Stimulated activated CD4-positive, alpha-beta T cell treated with anti-CD3 and anti-CD28 coated beads, Interleukin-15, amount 100 ng/mL, for 48 hours (primary cell): Measurements from ENCODE around the gene GSTP1.

Experiments
- DNase-seq, 2 donors: peaks; one replicate each; pipeline ENCODE4 v3.0.0-alpha.2; 2020; ENCODE audit warnings: low read depth in 2 of 2

The GSTP1 gene

GRCh38 chr11:67630228-67630942 is 46.8 kb downstream of the GSTP1 start:
- peak; percentile 95 to 96 for DNase-seq

GRCh38 chr11:67630943-67631331 is 47.3 kb downstream of the GSTP1 start:
- DNase-seq = no peak

DNA sequence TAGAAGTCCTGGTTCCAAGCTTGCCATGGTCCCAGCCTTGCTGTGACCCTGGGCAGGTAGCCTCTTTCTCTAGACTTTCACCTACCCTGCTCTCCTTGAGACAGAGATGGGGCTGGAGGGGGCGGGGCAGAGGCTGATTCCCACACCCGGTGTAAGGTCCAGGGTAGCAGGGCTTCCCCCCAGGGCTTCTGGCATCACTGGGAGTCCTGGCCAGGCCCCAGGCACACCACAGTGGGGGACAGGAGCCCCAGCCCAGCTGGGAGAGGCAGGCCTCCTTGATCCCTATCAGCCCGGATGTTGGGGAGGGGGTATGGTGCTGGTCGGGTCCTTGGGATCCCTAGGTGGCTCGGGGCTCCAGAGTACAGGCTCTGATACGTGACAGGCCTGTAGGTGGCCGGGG is 47.8 kb downstream of the GSTP1 start:
- DNase-seq = no peak

GRCh38 chr11:67631853-67632174 is 48.2 kb downstream of the GSTP1 start:
- DNase-seq = no peak

DNA sequence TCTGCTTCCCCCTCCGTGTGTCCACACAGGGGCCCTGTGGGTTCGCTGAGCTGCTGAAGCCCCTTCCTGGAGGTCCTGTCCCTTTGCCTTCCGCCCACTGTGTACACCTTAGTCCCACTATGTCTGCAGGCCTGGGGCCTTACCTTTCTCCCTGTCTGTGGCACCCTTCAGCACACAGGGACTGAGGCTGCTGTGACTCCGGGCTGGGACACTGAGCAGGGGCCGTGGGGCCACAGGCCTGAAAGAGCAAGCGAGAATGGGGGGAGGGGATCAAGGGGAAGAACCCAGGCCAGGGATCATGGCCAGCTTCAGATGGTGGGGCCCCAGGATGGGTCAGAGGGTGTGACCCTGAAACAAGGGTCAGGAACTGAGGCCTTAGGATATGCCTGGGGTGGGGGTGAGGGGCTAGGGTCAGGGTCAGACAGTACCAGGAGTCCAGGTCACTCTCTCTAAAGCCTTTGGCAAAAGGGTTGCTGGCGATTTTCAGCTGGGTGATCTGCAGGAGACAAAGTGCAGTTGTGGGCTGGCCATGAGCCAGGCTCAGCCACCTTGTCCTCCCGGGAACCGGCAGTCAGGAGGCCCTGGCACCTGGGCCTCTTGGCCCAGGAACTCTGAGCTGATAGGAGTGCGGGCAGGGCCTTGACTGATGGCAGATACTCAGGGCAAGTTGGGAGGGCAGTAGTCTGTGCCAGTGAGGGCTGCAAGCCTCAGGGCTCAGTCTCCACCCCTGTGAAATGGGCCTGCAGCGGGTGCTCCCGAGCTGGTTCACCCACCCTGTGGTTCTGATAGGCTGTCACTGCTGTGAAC is 48.8 kb downstream of the GSTP1 start:
- no peak for DNase-seq

DNA sequence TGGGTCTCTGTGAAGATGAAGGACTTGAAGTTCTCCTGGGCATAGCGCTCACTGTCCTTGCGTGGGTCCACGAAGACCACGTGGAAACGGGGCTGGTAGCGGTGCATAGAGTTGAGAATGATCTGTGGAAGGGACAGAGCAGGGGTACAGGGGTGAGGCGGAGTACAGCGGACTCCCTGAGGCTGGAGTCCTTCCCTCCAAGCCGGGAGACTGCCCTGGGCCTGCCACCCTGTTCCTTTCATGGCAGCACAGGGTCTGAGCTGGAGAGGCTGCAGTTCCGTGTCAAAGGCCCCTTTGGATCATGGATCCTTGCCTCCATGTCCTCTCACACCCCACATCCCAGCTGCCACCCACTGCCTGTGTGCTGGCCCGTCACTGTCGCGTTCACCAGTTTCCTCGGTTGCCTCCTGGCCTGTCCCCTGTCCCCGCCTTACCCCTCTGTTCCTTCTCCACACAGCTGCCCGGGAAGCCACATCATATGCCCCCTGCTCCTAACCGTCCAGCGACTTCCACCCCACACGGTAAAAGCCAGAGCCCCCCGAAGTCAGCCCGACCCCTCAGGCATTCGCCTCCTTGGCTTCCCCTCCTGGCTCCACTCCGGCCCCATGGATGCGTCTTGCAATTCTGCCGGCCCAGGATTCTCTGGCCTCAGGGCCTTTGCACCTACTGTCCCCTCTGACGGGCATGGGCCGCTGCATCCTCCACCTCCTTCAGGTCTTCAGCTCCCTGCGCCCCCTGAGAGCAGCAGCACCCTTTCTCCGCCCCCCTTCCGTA is 49.6 kb downstream of the GSTP1 start:
- no peak for DNase-seq

DNA sequence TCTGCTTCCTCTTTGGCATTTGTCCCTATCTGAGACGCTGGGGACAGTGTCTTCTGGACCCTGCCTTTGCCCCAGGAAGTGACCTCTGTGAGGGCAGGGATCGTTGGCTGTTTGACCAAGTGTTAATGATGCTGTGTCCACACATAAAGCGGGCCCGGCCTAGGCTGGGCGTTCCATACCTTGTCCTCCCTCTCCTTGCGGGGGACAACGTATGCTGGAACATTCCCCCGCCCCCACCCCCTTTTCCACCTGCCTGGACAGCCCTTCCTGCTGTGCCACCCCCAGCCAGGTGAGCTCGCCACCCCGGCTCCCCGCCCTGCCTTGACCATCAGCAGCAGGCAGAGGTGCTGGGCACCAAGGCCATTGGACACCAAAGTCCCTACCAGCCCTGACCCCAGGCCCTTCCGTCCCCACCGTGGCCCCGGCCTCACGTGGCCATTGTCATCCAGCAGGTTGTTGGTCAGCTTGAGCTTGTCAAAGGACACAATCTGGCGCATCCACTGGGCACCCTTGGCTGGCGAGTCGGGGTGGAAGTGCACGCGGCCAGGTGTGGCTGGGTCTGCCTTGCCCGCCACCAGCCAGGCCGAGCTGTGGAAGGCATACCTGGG is 50.2 kb downstream of the GSTP1 start:
- DNase-seq = no peak

DNA sequence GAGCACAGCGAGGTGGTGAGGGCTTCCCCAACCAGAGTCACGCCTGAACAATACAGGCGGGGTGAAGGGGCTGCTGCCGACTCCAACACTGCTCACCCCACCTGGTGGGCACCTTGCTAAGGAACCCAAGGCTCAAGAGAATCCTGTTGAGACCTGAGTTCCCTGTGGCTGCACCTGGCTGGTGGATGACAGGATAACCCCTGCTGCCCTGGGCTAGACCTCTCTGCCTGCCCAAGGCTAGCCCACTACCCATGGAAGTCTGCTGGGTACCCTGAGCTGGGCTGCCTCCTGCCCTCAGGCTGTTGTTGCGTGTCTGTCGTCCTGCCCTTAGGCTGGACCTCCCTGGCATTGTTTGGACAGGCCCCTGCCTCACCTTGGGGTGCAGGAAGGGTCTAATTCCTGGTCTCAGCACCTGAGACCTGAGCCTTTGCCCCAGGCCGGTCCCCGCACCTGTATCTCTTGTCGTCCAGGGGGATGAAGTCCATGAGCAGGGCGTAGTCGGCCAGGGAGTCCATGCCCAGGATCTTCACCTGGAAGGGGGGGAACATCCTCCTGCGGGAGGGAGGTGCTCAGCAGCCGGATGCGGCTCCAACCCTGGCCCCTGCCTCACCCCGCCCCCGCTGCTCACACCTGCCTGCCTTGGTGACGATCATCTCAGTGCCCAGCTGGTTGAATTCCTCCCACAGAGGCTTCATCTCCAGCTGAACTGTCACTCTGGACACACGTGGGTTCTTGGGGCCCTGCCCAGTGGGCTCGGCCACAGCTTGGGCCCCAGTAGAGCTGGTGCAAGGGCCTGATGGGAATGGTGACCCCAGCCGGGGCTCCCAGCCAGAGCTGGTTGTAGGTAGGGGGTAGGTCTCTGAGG is 51.0 kb downstream of the GSTP1 start:
- no peak for DNase-seq

- no peak for DNase-seq
Measured at GRCh38 chr11:67635231-67635521, 51.6 kb downstream of the GSTP1 start.
